AG09309 (cell line): ENCODE data around the gene LINGO1.

ENCODE experiments used
- DNase-seq: peaks from one replicate; pipeline ENCODE4 v3.0.0-alpha.2; 2010; ENCODE audit warnings: low read depth
- H3K4me3 ChIP-seq: 2 replicates; pipeline ENCODE4 v1.5.1; 2011; ENCODE audit warnings: mild to moderate bottlenecking, low read depth, low read length, moderate library complexity; ENCODE audit not compliant: control insufficient read depth
- TF ChIP-seq, protein P1 (sequence below): IDR thresholded peaks from 2 replicates; pipeline ENCODE4 v1.5.1; 2011; ENCODE audit warnings: mild to moderate bottlenecking, low read depth, low read length, inconsistent platforms; ENCODE audit not compliant: insufficient read depth, control insufficient read depth; ENCODE audit errors: missing control alignments

Gene LINGO1

DNA sequence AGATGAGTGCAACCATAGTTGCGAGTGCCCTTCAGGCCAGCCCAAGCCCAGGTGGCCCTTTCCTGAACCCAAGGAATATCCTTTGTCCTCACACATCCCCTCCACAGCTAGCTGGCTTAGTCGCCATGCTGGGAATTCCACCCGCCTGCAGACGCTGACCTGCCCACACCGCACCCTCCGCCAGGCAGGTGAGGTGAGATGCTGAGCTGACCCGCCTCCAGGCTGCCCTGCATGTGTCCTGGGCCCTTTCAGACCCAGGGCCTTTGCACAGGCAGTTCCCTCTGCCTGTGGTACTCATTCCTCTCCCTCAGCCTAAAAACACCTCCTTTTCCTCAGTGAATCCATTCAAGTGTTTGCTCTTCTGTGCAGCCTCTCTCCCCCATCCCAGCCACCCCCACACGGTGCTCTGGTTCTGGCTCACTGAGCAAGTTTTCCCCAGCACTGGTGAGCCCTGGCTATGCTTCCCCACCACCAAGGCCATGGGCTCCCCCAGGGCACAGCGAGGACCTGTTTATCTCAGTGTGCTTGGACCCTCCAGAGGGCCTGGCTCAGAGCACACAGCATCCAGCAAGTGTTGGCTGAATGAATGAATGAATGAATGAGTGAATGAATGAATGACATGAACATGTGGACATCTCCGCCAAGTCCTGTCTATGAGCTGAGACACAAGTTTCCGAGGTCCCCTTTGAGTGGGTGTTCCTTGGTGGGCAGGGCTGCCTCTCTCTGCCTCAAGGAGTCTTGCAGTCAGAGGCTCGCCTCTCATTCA is 33.0 kb upstream of the LINGO1 start:
- no peak for DNase-seq
- no peak overlapping the region for H3K4me3 ChIP-seq
- TF ChIP-seq, protein P1, sequence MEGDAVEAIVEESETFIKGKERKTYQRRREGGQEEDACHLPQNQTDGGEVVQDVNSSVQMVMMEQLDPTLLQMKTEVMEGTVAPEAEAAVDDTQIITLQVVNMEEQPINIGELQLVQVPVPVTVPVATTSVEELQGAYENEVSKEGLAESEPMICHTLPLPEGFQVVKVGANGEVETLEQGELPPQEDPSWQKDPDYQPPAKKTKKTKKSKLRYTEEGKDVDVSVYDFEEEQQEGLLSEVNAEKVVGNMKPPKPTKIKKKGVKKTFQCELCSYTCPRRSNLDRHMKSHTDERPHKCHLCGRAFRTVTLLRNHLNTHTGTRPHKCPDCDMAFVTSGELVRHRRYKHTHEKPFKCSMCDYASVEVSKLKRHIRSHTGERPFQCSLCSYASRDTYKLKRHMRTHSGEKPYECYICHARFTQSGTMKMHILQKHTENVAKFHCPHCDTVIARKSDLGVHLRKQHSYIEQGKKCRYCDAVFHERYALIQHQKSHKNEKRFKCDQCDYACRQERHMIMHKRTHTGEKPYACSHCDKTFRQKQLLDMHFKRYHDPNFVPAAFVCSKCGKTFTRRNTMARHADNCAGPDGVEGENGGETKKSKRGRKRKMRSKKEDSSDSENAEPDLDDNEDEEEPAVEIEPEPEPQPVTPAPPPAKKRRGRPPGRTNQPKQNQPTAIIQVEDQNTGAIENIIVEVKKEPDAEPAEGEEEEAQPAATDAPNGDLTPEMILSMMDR: no peak

DNA sequence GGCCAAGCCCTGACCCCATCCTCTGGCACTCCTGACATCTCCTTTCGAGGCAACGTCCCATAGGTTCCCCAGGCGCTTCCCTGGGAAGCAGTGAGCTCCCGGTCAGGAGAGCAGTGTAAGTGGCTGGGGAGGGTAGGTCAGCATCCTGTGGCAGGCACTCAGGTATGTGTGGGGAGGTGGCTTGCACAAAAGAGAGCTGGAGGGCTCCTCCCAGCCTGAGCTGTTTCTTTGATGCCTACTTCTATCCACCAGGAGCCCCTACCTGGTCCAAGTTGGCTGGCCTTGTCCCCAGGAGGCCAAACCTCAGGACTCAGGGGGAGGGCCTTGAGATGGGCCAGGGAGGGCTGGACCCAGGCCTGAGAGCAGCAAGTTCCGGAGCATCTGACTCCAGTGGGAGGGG is 31.7 kb upstream of the LINGO1 start:
- TF ChIP-seq, protein P1: no peak
- no peak for DNase-seq

DNA sequence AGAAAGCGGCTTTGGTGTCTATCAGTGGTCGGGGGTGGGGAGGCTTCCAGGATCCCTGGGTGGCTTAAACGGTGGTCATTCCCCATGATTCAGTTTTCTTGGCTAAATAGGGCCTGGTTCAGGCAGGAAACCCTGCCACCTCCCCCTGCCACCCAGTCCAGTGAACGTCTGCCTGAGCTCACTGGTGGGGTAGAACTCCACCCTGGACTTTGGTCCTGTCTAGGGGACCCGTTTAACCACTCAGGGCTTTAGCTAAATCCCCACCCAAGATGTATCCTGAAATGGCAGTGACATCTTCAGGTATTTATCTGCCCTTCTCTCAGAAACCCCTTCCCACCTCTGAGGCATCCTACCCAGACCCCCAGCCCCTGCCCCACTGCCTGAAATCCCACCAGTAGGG is 30.5 kb upstream of the LINGO1 start:
- no peak overlapping the region for H3K4me3 ChIP-seq
- TF ChIP-seq, protein P1: no peak
- DNase-seq: no peak

More for the DNA sequence above, 31.7 kb upstream of the LINGO1 start:
- H3K4me3 ChIP-seq: no peak overlapping the region

DNA sequence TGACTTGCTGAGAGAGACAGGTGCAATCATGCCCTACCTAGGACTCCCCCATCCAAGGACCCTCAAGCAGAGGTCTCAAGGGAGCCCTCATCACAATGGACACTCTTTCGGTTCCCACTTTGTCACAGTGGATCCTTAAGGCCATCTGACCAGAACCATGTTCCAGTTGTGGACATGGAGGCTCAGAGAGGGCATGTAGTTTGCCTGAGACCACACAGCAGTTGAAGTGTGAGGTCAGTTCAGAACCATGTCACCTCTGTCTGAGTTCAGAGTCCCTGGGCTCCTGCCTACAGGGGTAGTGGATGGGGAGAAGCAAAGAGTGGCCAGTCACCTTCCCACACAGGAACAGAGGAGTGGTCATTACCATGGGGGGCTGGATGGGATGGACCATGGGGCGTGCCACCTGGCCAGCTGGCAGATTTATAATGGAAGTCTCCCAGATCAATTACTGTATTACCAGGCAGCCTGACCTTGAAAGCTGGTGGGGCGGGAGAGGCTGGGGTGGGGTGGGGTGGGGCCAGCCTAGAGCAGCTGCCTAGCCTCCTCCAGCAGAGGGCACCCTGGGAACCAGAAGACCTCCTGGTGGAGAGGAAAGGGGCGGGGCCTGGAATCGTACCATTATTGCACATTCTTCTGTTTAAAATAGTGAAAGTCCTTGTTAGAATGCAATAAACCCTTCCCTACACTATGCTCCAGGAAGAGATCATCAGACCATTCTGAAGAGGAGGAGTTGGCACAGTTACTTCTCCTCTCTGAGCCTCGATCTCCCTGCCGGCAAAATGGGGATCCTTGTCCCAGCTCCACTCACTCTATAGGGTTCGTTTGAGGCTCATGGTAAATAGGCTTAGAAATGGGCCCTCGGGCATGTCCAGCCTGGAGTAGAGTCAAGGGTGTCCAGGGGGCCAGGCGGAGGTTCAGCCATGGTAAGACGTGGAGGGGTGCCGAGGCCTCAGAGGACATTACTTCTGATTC is 26.9 kb upstream of the LINGO1 start:
- H3K4me3 ChIP-seq: no peak overlapping the region
- peak; percentile 7 for DNase-seq

DNA sequence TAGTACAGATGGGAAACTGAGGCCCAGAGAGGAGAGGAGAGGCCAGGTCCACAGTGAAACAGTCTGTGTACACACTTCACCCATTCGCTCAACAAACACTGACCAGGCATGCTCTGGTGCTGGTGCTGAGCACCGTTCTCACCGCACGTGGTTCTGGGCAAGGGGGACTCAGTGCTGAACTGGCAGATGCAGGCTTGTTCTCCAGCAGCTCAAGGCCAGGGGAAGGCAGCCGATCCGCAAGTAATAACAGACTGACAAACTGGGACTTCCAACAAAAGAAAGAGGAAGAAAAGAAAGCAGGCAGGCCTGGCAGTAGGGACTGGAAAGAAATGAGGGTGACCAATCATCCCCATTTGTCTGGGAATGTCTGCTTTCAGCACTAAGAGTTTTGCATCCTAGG is 25.6 kb upstream of the LINGO1 start:
- no peak for DNase-seq
- H3K4me3 ChIP-seq: no peak overlapping the region
- TF ChIP-seq, protein P1: no peak

More for the DNA sequence above, 26.9 kb upstream of the LINGO1 start:
- TF ChIP-seq, protein P1: peak; percentile 40

DNA sequence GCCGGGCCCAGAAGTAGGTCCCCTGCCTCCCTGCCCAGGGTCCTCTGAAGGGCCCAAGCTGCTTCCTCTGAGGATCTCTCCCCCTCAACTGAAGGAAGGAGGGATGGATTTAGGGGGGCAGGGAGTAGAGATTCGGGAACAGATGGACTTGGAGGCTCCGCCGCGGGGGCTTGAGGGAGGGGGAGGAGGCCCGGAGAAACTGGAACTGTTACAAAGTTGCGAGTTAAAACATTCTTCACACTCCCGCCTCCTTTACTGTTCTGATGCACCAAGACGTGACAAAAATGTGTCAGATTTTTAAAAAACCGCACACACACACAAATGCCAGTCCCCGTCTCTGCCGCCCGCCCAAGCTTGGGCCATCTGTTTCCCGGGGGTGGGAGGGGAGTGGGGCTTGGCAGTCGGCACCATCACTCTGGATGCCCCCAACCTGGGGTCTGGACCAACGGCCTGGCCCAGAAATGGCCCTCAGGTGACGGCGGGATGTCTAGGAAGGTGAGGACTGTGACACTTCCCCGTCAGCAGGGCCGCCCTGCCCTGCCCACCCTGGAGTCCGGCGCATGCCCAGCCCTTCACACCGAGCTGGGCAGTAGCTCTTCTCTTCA is 25.0 kb upstream of the LINGO1 start:
- DNase-seq: no peak
- no peak overlapping the region for H3K4me3 ChIP-seq
- TF ChIP-seq, protein P1: no peak
